GM21360 (cell line): ENCODE measurements around the gene HIP1.
"Not testable (repeated sequence)": the region's sequence is repeated elsewhere in the genome, so short reads cannot be mapped to it uniquely, and the experiment has no call there.

Experiments
- ATAC-seq: cut with Tn5 transposase; IDR thresholded peaks from one replicate; pipeline ENCODE4 v1.9.1; 2021; ENCODE audit warnings: mild to moderate bottlenecking, moderate library complexity; ENCODE audit not compliant: unreplicated experiment

Gene HIP1

DNA sequence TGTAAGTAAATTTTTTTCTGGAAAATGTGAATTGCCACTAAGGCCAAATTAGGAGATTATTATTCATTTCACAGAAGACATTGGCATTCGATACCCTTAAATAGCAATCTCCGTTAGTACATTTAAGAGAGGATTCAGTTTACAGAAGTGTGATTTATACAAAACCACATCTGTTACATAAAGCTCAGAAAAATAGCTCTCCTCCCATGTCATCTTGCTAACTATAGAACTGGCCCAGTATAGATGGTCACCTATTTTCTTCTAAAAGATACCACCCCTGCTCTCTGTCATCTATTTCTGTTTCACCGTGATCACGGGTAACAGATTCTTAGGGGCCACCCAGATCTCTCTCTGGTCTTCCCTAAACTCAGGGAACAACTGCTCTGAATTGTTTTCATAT, 119.1 kb downstream of the HIP1 start:
- no peak for ATAC-seq

DNA sequence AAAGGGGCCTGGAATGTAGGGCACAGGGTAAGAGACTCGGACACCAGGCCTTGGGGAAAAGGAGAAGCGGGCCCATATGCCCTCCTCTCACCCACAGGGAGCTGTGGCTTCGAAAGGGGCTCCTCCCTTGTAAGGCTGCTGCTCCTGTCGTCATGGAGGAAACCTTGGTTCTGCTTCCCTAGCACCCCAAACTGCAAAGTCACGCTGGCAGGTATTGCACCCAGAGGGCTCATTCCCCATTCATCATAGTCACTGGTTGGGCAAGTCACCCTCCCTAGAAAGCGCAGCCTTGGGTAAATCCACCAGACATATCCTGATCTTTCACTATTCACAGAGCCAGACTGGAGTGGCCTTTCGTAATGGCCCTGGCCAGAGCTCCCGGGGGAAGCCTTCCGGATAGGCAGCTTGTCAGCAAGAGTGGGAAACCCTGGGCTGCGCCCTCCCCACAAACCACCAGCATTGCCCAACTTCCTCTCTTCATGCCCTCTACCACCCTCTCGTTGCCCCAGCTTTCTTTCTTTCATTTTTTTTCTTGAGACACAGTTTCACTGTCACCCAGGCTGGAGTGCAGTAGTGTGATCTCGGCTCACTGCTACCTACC, 121.0 kb downstream of the HIP1 start:
- ATAC-seq = no peak

DNA sequence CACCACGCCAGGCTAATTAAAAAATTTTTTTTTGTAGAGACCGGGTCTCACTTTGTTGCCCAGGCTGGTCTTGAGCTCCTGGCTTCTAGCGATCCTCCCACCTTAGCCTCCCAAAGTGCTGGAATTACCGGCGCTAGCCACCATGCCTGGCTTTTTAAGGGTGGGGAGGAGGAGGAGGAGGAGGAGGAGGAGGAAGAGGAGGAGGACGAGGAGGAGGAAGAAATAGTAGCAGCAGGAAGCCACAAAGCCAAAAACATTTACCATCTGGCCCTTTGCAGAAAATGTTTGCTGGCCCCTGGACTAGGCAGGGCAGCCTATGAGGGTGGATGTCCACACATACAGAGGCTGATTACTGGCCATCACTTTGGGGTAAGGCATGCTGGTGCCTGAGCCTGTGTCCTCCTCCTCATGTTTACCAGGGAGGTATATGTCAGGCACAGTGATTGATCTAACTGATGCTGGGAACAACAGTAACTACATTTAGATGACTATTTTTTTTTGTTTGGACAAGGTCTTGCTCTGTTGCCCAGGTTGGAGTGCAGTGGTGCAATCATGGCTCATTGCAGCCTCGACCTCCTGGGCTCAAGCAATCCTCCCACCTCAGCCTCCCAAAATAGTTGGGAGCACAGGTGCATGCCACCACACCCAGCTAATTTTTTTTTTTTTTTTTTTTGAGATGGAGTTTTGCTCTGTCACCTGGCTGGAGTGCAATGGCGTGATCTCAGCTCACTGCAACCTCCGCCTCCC, 122.1 kb downstream of the HIP1 start:
- ATAC-seq = no peak

DNA sequence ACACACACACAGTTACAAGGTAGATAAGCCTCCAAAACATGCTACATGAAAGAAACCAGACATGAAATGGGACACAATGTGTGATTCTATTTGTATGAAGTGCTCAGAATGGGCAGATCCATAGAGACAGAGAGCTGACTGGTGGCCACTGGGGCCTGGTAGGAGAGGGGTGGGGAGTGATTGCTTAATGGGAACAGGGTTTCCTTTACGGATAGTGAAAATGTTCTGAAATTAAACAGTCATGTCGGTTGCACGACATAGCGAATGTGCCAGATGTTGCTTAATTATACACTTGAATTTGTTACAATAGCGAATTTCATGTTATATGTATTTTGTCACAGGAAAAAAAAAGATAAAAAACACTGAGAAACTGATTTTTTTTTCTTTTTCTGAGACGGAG, 124.3 kb downstream of the HIP1 start:
- ATAC-seq = no peak

DNA sequence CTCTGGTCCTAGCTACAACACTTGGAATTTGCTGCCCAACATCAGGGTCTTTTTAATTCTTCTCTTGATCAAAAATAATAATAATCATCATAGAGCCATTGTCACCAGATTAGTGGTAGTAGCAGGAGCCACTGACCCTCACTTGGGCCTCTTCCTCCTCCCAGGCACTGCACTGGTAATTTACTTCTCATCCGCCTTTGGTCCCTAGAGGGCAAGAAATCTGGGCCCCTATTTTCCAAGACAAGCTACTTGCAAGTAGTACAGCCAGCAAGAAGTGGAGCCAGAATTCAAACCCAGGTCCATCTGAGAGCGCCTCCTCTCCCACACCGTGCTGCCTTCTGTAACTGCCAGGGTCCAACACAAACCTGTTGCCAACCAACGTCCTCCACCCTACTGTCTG, 125.4 kb downstream of the HIP1 start:
- ATAC-seq = no peak

DNA sequence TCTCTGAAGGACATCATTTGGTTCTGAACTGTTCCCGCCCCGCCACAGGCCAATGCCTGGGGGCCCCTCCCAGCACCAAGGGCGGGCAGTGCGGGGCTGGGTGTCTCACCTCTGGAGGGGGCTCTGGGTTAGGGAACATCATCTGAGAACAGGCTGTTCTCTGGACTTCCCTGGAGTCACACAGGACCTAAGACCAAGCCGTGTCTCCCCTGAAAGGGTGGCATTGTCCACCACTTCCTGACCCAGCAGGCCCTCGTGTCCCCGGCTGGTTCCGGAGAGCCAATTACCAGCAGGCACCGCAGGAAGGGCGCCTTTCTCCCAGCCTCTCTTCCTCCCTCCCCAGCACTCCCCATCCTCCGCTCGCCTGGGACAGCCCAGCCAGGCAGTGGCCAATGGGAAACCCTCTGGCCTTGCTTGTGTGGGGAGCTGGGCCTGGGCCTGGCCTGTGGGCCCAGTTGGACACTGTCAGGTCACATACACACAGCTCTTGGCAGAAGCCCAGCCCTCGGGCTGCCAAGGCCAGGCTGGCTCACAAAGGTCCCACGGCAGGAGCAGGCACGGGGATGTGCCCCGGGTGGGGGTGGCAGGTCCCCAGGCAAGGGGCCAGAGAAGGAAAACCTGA, 127.1 kb downstream of the HIP1 start:
- ATAC-seq = no peak

DNA sequence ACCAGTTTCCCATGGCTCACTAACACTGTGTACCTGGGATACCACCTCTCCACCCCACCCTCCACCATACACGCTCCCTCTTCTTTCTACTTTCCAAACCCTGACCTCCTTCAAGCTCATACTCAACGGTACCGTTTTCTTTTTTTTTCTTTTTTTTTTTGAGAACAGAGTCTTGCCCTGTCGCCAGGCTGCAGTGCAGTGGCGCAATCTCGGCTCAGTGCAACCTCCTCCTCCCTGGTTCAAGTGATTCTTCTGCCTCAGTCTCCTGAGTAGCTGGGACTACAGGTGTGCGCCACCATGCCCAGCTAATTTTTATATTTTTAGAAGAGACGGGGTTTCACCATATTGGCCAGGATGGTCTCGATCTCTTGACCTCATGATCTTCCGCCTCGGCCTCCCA, 129.3 kb downstream of the HIP1 start:
- not testable (repeated sequence) for ATAC-seq

DNA sequence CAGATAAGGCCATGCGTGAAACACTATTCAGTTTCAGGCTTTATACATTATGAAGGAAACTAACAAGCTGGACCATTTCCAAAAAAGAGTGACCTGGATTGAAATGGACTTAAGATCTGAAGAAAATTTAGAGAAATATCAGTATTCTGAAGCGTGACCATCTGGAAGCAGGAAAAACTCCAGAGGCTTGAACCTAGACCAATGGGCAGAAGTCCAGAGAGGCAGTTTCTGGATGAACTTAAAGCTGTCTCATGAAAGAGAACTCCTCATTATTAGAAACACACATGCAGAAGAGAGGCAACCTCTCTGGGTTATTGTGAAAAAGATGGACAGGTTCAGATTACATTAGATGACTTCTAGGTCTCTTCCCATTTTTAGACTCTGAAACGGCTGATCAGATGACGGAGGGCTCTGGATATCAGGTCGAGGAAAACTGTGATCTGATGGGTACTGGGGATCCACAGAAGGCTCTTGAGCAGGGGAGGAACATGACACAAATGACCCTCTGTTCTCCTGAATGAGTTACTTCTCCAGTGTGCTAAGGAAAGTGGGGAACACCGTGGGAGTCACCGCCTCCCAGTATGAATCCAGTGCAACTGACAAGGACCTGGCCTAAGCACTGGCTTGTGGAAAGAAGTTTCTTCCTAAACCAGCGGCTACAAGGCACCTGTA, 130.2 kb downstream of the HIP1 start:
- no peak for ATAC-seq

DNA sequence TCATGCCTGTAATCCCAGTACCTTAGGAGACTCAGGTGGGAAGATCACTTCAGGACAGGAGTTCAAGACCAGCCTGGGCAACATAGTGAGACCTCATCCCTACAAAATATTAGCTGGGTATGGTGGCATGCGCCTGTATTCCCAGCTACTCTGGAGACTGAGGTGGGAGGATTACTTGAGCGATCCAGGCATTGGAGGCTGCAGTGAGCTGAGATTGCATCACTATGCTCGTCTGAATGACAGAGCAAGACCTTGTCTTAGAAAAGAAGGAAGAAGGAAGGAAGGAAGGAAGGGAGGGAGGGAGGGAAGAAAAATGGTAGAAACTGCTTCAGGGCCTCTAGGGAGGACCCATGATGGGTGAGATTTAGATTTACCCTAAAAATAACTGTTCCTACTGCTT, 134.3 kb downstream of the HIP1 start:
- no peak for ATAC-seq

DNA sequence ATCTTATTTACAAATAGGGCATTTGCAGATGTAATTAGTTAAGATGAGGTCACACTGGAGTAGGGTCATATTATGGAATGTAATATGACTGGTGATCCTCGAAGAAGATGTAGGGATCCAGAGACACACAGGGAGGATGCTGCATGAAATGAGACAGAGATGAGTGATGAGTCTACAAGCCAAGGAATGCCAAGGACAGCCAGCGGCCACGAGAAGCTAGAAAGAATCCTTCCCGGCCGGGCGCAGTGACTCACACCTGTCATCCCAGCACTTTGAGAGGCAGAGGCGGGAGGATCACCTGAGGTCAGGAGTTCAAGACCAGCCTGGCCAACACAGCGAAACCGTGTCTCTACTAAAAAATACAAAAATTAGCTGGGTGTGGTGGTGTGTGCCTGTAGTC, 135.9 kb downstream of the HIP1 start:
- ATAC-seq = not testable (repeated sequence)

DNA sequence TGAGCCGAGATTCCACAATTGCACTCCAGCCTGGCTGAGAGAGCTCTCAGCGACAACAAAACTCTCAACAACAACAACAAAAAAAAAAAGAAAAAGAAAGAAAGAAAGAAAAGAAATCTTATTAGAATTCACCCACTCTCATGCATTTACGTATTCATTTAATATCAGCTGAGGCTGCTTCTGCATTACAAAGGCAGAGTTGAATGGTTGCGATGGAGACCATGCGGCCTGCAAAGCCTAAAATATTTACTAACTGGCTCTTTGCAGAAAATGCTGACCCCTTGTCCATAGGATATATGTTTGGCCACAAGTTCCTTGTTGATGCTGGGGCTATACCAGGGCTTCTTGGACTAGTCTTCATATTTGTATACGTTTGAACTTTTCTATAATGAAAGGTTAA, 137.2 kb downstream of the HIP1 start:
- no peak for ATAC-seq

DNA sequence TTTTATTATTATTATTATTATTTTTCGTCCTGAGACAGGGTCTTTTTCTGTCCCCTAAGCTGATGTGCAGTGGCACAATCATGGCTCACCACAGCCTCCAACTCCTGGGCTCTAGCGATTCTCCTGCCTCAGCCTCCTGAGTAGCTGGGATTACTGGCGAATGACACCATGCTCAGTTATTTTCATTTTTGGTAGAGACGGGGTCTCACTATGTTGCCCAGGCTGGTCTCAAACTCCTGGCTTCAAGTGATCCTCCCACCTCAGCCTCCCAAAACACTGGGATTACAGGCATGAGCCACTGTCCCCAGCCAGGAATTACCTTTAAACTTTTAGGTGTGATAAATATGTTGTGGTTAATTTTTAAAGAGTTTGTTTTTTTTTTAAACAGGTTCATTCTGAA, 138.0 kb downstream of the HIP1 start:
- not testable (repeated sequence) for ATAC-seq

DNA sequence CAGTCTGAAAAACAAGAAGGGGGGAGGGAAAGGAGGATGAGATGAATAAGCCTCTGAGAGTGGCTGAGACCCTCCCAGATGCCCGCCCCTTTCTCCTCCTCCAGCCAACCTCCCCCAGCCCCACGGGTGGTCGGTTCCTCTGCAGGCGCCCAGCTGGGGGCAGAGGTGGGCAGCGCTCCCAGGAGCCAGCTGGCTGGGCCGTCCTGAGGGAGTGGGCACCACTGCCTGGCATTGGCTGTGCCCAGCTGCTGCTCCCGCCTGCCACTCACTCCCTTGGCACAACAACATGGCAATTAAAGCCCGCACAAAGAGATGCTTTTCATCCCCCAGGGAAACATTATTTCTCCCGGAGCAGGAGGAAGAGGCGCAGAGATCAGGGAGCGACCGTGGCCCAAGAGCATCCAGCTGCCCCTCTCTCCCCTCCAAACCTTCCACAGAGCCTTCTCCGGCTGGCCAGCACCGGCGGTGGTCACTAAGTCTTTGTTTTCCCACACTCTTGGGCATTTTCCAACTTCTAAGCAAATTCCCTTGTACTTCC, 139.4 kb downstream of the HIP1 start:
- no peak for ATAC-seq

DNA sequence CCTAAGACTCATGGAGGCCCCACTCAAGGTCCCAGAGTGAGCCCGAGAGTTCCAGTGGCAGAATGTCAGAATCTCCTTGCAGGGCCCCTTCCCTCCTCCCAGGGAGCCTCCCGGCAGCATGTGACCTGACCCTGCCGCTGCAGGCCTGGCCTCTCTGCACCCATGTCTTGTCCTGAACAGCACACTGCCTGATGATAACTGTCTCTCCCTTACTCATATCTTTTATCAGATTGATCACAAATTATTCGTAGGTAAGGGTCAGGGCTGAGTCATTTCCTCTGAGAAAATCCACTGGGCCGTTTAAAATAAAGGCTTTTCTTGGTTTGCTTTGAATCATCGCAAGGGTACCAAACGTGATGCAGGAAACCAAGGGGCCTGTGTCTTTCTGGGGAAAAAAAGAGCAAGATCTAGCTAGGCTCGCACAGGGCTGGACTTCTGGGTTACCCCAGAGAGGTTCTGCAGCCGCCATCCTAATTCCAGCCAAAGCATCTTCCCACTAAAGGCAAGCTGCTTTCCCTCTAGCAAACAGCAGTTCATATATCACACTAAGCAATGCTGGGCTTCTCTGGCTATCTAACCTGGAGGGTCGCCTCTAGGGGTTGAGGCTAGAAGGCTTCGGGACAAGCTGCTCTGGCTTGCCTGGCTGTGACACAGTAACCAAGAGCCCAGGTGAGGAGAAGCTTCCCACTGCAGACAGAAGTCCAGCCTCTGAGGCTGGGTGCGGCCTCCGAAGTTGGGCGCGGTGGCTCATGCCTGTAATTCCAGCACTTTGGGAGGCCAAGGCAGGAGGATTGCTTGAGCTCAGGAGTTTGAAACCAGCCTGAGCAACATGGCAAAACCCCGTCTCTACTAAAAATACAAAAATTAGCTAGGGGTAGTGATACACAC, 141.8 kb downstream of the HIP1 start:
- ATAC-seq = no peak

DNA sequence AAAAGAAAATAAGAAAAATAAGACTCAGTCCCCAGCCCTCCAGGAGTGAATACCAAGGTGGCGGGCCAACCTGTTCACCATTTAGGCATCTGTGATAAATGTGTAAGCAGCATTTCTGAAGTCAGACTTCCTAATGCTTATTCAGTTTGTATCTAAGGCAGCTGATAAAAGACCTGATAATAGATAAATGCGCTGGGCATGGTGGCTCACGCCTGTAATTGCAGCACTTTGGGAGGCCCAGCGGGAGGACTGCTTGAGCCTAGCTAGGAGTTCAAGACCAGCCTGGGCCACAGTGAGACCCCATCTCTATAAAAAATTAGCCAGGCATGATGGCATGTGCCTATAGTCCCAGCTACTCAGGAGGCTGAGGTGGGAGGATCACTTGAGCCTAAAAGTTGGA, 143.0 kb downstream of the HIP1 start:
- no peak for ATAC-seq

DNA sequence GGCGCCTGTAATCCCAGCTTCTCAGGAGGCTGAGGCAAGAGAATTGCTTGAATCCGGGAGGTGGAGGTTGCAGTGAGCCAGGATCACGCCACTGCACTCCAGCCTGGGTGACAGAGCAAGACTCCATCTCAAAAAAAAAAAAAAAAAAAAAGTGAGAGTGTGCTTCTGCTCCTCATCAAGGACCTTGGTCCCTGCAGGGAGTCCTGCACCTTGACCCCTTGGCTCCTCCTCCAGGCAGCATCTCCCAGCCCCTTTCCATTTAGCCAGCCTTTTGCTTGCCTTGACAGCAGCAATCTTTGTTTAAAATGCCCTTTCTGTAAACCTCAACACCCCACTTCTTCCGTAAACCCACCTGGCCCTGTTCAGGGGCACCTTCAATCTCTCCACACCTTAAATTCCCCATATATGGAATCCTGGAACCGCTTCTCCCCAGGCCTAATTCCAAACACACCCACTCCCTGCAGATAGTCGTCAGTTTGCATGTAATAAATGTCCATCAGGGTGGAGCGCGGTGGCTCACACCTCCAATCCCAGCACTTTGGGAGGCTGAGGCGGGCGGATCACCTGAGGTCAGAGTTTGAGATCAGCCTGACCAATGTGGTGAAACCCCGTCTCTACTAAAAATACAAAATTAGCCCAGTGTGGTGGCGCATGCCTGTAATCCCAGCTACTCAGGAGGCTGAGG, 145.1 kb downstream of the HIP1 start:
- not testable (repeated sequence) for ATAC-seq

DNA sequence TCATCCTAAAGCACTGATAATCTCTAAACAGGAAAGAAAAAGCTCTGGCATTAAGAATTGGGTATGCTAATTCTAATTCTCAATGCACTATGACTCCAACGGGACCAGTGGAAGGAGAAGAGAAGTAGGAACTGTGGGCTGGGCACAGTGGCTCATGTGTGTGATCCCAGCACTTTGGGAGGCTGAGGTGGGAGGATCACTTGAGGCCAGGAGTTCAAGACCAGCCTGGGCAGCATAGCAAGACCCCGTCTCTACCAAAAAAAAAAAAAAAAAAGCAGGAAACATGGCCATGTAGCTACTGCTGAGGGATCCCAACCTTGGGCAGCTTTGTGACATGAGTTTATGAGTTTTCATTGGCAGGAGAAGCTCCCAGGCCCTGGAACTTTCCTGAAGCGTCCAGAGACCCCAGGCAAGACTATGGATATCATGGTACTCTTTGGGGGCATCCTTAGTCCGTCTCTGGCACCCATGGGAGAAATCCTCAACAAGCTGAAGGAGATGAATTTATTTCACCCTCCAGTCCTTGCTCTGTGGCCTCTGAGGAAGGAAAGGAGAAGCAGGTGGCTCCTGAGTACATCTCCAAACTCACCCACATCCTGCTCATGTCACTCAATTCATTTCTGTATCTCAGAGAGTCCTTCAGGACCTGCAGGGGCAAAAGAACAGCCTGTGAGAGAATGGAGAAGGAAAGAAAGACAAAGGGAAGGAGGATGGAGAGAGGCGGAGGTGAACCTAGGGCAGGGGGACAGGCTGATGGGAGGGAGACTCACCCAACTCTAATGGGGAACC, 147.1 kb downstream of the HIP1 start:
- ATAC-seq = no peak

DNA sequence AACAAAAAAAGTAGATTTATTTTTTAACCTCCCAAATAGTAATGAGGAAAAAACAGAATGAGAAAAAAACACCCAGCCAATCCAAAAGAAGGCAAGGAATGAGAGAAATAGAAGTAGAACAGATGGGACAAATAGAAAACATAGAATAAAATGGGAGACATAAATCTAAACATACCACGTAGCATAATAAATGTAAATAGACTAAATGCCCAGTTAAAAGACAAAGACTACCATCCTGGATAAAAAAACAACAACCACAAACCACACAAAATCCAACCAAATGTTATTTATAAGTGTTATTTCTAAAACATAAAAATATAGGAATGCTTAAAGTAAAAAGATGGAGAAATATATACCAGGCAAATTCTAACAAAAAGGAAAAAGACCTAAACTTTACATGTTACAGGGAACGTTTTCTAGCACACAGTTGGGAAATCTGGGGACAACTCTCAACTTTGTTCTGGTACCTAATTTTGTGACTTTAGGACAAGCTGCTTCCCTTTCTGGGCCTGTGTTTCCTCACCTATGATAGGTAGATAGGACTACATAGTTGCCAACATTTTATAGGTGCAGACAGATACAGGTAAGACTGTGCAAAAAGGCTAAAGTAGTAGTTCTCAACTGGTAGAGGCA, 148.3 kb downstream of the HIP1 start:
- ATAC-seq = no peak

DNA sequence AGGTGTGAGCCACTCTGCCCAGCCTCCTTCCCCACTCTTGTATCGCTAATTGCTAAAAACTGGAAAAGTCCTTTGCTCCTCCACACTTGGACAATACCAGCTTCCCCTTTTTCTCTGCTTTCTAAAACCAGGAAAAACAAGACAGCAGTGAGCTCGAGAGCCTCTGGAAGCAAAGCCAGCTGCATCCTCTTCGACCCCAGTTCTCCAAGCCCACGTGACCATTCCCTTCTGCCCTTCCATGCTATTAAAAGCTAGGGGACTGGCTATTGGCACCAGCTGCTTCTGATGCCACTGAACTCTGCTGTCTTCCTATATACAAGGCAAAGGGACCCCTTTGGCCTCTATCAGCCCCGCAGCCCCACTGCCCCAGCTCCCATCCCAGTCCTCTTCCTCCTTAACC, 154.4 kb downstream of the HIP1 start:
- no peak for ATAC-seq
